ENCODE results near the gene CIRBP.
"Not testable (repeated sequence)": the region's sequence is repeated elsewhere in the genome, so short reads cannot be mapped to it uniquely, and the experiment has no call there.

CIRBP gene

DNA sequence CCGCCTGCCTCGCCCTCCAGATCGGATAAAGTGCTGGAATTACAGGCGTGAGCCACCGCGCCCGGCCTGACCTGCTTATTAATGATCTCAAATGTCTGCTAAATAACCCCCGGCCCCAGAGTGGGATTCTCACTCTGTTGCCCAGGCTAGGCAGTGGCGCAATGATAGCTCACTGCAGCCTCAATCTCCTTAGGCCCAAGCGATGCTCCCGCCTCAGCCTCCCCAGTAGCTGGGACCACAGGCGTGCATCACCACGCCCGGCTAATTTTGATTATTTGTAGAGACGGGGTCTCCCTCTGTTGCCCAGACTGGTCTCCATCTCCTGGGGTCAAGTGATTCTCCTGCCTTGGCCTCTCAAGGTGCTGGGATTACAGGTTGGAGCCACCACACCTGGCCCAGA lies 28.2 kb upstream of the CIRBP start:
- TF ChIP-seq, protein P1, sequence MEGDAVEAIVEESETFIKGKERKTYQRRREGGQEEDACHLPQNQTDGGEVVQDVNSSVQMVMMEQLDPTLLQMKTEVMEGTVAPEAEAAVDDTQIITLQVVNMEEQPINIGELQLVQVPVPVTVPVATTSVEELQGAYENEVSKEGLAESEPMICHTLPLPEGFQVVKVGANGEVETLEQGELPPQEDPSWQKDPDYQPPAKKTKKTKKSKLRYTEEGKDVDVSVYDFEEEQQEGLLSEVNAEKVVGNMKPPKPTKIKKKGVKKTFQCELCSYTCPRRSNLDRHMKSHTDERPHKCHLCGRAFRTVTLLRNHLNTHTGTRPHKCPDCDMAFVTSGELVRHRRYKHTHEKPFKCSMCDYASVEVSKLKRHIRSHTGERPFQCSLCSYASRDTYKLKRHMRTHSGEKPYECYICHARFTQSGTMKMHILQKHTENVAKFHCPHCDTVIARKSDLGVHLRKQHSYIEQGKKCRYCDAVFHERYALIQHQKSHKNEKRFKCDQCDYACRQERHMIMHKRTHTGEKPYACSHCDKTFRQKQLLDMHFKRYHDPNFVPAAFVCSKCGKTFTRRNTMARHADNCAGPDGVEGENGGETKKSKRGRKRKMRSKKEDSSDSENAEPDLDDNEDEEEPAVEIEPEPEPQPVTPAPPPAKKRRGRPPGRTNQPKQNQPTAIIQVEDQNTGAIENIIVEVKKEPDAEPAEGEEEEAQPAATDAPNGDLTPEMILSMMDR (conservative IDR thresholded peaks at IDR 0.05; ENCODE audit: low read length): no peak
- H3K4me3 ChIP-seq (ENCODE audit: low read length): no peak overlapping the region
- DNase-seq (ENCODE audit: low read depth): no peak

DNA sequence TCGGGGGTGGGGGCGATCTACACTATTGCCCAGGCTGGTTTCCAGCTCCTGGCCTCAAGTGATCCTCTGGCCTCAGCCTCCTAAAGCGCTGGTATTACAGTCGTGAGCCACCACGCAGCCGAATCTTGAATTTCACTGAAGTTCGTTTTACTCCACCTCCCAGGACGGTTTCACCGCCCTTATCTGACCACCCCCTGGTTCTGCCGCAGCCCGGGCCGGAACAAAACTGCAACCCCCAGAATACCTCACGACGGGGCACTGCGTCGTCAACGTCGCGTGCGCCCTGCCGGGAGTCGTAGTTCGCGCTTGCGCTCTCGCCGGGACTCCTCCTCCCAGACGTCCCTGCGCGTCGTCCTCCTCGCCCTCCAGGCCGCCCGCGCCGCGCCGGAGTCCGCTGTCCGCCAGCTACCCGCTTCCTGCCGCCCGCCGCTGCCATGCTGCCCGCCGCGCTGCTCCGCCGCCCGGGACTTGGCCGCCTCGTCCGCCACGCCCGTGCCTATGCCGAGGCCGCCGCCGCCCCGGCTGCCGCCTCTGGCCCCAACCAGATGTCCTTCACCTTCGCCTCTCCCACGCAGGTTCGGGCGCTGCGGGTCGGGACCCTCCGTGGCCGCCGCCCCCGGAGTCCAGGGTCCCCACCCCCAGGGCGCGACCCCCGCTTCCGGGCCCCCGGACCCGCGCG lies 27.6 kb upstream of the CIRBP start, which contains the start of gene ATP5F1D:
ATP5F1D (plus strand) TSS at position 335 of the 679 bp plus-strand sequence; CDS start at position 435, 100 bp downstream.
- DNase-seq (ENCODE audit: low read depth): peak; percentile 93
- TF ChIP-seq, protein P1 (conservative IDR thresholded peaks at IDR 0.05; ENCODE audit: low read length): no peak

DNA sequence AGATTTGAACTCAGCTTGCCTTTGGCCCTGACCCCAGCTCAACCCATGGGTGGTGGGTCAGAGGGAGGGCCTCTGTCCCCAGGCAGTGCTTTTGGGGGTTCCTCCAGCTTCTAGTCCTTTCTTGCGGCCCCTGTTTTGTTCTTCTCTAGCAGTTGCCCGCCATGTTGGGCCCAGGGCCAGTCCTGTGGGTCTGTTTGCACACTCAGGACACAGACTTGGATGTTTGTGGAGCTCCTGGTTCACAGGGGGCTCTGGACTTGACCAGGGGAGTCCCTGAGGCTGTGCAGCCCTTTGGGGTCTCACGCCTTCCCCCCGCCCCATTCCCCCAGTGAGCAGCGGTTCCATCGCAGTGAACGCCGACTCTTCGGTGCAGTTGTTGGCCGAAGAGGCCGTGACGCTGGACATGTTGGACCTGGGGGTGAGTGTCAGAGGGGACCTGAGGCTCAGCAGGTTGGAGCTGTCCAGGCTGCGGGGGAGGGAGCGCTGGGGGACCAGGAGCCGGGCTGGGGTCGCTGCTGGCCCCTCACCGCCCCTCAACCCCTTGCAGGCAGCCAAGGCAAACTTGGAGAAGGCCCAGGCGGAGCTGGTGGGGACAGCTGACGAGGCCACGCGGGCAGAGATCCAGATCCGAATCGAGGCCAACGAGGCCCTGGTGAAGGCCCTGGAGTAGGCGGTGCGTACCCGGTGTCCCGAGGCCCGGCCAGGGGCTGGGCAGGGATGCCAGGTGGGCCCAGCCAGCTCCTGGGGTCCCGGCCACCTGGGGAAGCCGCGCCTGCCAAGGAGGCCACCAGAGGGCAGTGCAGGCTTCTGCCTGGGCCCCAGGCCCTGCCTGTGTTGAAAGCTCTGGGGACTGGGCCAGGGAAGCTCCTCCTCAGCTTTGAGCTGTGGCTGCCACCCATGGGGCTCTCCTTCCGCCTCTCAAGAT lies 25.1 kb upstream of the CIRBP start:
- peak; percentile 82 for DNase-seq (ENCODE audit: low read depth)
- peak overlapping the region; percentile 48 for H3K4me3 ChIP-seq (ENCODE audit: low read length)
- TF ChIP-seq, protein P1 (conservative IDR thresholded peaks at IDR 0.05; ENCODE audit: low read length): peak; percentile 80

More for the DNA sequence above, 27.6 kb upstream of the CIRBP start, which contains the start of gene ATP5F1D:
- peak within 1 kb of the TSS; percentile 76 for H3K4me3 ChIP-seq (ENCODE audit: low read length)

DNA sequence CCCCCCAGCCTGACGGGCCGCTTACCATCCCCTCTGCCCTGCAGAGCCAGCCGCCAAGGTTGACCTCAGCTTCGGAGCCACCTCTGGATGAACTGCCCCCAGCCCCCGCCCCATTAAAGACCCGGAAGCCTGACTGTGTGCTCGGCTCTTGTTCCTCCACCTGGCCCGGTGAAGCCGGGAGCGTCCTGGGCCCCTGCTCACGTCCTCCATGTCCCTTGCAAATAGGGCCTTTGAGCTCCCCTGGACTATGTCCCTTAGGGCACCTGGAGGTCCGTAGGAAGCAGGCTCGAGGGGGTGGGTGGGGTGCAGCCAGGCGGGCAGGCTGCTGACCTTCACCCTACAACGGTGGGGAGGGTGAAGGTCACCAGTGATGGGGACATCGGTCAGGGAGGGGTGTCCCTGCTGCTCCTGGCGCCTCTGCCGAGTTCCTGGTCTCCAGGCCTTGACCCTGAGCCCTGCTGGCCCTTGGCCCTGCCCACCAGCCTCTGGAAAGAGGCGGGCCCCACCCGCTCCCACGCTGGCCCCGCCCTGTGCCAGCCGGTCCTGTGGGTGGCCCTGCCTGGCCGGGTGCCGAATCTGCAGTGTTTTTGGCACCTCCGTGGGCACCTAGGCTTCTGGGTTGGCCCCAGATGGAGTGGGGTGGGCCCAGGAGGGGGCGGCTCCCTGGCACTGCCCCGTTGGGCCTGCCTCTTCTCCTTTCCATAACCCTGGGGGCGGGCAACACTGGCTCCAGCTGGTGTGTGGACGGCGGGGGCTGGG lies 24.3 kb upstream of the CIRBP start:
- peak overlapping the region; percentile 48 for H3K4me3 ChIP-seq (ENCODE audit: low read length)
- no peak for DNase-seq (ENCODE audit: low read depth)
- TF ChIP-seq, protein P1 (conservative IDR thresholded peaks at IDR 0.05; ENCODE audit: low read length): no peak

DNA sequence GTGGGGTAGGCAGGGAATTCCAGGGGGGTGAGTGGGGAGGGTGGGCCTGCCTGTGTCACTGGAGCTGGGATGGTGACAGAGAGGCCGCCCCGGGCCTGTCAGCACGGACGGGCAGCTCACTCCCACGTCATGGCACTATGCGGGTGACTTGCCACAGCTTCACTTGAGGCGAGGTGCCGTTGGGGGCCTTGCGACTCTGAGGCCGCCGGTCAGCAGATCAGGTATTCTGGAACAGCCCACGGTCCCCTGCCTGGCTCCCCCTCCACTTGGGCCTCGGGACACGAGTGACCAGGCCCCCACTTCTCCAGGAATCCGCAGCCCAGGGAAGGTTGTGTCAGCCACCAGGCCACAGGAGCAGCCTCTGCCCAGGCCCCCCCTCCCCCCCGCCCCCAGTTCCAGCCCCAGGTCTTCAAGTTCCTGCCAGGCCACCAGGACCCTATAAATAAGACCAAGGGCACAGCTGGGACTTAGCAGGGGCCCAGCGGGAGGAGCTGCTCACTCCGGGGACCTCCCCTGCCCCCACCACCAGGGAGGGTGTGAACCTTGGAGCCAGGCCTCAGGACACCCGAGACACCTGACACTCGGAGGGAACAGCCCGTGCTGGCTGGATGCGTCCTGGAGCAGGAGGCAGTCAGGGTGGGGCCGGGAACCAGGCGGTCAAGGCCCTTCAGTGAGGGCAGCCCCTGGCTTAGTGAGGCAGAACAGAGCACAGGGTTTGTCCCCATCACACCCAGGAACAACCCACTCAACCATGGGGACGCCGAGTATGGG lies 23.5 kb upstream of the CIRBP start:
- TF ChIP-seq, protein P1 (conservative IDR thresholded peaks at IDR 0.05; ENCODE audit: low read length): no peak
- H3K4me3 ChIP-seq (ENCODE audit: low read length): no peak overlapping the region
- DNase-seq (ENCODE audit: low read depth): no peak

DNA sequence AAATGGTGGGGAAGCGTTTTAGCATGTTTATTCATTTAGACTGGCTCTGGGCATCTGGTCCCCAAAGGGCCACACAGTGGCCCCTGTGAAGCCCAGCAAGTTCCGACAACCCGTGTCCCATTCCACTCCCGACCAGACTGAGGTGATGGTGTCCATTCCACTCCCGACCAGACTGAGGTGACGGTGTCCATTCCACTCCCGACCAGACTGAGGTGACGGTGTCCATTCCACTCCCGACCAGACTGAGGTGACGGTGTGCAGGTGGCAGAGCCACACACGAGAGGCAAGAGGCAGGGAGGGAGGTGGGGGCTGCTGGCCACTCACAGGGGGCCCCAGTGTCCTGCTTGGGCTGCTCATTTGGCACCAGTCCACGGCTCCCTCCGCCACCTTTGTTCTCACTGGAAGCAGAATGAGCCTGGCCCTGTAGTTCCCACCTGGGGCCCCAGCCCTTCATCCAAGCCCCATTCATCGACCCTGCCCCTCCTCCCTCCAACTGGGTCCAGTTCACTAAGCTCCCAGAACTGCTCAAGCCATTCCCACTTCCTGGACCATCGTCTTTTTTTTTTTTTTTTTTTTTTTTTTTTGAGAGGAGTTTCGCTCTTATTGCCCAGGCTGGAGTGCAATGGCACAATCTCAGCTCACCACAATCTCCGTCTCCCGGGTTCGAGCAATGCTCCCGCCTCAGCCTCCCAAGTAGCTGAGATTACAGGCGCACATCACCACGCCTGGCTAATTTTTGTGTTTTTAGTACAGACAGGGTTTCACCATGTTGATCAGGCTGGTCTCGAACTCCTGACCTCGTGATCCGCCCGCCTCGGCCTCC lies 22.7 kb upstream of the CIRBP start:
- not testable (repeated sequence) for DNase-seq (ENCODE audit: low read depth); H3K4me3 ChIP-seq (ENCODE audit: low read length)
